OCI-LY1 (cell line): ENCODE results near the gene DIAPH3.

Source experiments
- EZH2 ChIP-seq: fragments of 200-600 bp; sonication (generic), shearing (Covaris generic); IDR thresholded peaks from 2 replicates; pipeline ENCODE4 v1.8.0; 2017; ENCODE audit warnings: borderline replicate concordance, mixed run types, mild to moderate bottlenecking, antibody characterized with exemption, low read length, moderate library complexity, mixed read lengths
- TF ChIP-seq, protein P1 (sequence below): fragments of 200-600 bp; sonication (generic), shearing (Covaris generic); IDR thresholded peaks from 2 replicates; pipeline ENCODE4 v1.5.1; 2017; ENCODE audit warnings: mild to moderate bottlenecking, antibody characterized with exemption, low read length, moderate library complexity, mixed read lengths

DNA sequence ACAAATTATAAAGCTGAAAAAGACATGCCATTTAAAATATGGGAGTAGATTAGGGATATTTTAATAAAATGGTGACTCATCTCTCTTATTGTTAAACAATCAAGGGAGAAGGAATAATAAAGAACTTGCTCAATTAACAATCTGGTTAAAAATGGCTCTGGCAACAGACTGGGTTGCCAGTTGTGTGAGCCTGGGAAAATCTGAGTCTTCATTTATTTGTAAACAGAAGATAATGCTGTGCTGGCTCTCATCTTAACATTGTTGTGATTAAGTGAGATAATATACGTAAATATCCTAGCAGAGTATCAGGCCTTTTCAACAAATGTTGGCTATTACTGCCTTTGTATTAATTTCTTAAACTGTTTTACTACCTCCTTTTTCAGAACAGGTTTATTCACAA lies 453.3 kb downstream of the DIAPH3 start:
- no peak for TF ChIP-seq EZH2
- TF ChIP-seq, protein P1, sequence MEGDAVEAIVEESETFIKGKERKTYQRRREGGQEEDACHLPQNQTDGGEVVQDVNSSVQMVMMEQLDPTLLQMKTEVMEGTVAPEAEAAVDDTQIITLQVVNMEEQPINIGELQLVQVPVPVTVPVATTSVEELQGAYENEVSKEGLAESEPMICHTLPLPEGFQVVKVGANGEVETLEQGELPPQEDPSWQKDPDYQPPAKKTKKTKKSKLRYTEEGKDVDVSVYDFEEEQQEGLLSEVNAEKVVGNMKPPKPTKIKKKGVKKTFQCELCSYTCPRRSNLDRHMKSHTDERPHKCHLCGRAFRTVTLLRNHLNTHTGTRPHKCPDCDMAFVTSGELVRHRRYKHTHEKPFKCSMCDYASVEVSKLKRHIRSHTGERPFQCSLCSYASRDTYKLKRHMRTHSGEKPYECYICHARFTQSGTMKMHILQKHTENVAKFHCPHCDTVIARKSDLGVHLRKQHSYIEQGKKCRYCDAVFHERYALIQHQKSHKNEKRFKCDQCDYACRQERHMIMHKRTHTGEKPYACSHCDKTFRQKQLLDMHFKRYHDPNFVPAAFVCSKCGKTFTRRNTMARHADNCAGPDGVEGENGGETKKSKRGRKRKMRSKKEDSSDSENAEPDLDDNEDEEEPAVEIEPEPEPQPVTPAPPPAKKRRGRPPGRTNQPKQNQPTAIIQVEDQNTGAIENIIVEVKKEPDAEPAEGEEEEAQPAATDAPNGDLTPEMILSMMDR, result no peak
